ENCODE results near the gene MAP3K13. TPM values are rescaled to one million over a fixed set of nuclear protein-coding genes. Genes with fewer than 3 reads are reported as not detected.

Gene MAP3K13, protein sequence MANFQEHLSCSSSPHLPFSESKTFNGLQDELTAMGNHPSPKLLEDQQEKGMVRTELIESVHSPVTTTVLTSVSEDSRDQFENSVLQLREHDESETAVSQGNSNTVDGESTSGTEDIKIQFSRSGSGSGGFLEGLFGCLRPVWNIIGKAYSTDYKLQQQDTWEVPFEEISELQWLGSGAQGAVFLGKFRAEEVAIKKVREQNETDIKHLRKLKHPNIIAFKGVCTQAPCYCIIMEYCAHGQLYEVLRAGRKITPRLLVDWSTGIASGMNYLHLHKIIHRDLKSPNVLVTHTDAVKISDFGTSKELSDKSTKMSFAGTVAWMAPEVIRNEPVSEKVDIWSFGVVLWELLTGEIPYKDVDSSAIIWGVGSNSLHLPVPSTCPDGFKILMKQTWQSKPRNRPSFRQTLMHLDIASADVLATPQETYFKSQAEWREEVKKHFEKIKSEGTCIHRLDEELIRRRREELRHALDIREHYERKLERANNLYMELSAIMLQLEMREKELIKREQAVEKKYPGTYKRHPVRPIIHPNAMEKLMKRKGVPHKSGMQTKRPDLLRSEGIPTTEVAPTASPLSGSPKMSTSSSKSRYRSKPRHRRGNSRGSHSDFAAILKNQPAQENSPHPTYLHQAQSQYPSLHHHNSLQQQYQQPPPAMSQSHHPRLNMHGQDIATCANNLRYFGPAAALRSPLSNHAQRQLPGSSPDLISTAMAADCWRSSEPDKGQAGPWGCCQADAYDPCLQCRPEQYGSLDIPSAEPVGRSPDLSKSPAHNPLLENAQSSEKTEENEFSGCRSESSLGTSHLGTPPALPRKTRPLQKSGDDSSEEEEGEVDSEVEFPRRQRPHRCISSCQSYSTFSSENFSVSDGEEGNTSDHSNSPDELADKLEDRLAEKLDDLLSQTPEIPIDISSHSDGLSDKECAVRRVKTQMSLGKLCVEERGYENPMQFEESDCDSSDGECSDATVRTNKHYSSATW
- 52.3 TPM for polyA plus RNA-seq
- long read RNA-seq, donor 1, transcript MAP3K13-212 (3 exons, 1,681 nt), result major isoform, 20 of 55 reads
- long read RNA-seq, donor 1, partial matches to known transcripts, result 8 of 55 reads
- long read RNA-seq, donor 1, other reads (novel, unspliced or antisense), result 22 of 55 reads
- long read RNA-seq, donor 2, transcript MAP3K13-207 (2 exons, 388 nt), result minor isoform, 7 of 168 reads
- long read RNA-seq, donor 2, transcript MAP3K13-212 (3 exons, 1,681 nt), result major isoform, 39 of 168 reads
- long read RNA-seq, donor 2, partial matches to known transcripts, result 121 of 168 reads
- long read RNA-seq, donor 2, other reads (novel, unspliced or antisense), result 0 of 168 reads
- long read RNA-seq, donor 3, result 0 reads
- long read RNA-seq, donor 4, partial matches to known transcripts, result 0 of 3 reads
- long read RNA-seq, donor 4, other reads (novel, unspliced or antisense), result 0 of 3 reads
- long read RNA-seq, donor 5, transcript MAP3K13-212 (3 exons, 1,681 nt), result major isoform, 23 of 29 reads
- long read RNA-seq, donor 5, transcript MAP3K13-207 (2 exons, 388 nt), result minor isoform, 5 of 29 reads
- long read RNA-seq, donor 5, partial matches to known transcripts, result 0 of 29 reads
- long read RNA-seq, donor 5, other reads (novel, unspliced or antisense), result 0 of 29 reads
- long read RNA-seq, donor 6, transcript MAP3K13-212 (3 exons, 1,681 nt), result major isoform, 20 of 121 reads
- long read RNA-seq, donor 6, partial matches to known transcripts, result 95 of 121 reads
- long read RNA-seq, donor 6, other reads (novel, unspliced or antisense), result 0 of 121 reads
- long read RNA-seq, donor 7, transcript MAP3K13-212 (3 exons, 1,681 nt), result major isoform, 9 of 422 reads
- long read RNA-seq, donor 7, partial matches to known transcripts, result 394 of 422 reads
- long read RNA-seq, donor 7, other reads (novel, unspliced or antisense), result 17 of 422 reads
- long read RNA-seq, donor 8, transcript MAP3K13-212 (3 exons, 1,681 nt), result major isoform, 53 of 164 reads
- long read RNA-seq, donor 8, transcript MAP3K13-207 (2 exons, 388 nt), result minor isoform, 9 of 164 reads
- long read RNA-seq, donor 8, partial matches to known transcripts, result 100 of 164 reads
- long read RNA-seq, donor 8, other reads (novel, unspliced or antisense), result 0 of 164 reads
- long read RNA-seq, donor 9, full-length matches to known transcripts, result 44 of 84 reads
- long read RNA-seq, donor 9, partial matches to known transcripts, result 40 of 84 reads
- long read RNA-seq, donor 9, other reads (novel, unspliced or antisense), result 0 of 84 reads
- long read RNA-seq, donor 10, transcript MAP3K13-212 (3 exons, 1,681 nt), result major isoform, 34 of 42 reads
- long read RNA-seq, donor 10, transcript MAP3K13-207 (2 exons, 388 nt), result minor isoform, 8 of 42 reads
- long read RNA-seq, donor 10, partial matches to known transcripts, result 0 of 42 reads
- long read RNA-seq, donor 10, other reads (novel, unspliced or antisense), result 0 of 42 reads
- long read RNA-seq, donor 11, transcript MAP3K13-212 (3 exons, 1,681 nt), result major isoform, 25 of 29 reads
- long read RNA-seq, donor 11, partial matches to known transcripts, result 0 of 29 reads
- long read RNA-seq, donor 11, other reads (novel, unspliced or antisense), result 0 of 29 reads

DNA sequence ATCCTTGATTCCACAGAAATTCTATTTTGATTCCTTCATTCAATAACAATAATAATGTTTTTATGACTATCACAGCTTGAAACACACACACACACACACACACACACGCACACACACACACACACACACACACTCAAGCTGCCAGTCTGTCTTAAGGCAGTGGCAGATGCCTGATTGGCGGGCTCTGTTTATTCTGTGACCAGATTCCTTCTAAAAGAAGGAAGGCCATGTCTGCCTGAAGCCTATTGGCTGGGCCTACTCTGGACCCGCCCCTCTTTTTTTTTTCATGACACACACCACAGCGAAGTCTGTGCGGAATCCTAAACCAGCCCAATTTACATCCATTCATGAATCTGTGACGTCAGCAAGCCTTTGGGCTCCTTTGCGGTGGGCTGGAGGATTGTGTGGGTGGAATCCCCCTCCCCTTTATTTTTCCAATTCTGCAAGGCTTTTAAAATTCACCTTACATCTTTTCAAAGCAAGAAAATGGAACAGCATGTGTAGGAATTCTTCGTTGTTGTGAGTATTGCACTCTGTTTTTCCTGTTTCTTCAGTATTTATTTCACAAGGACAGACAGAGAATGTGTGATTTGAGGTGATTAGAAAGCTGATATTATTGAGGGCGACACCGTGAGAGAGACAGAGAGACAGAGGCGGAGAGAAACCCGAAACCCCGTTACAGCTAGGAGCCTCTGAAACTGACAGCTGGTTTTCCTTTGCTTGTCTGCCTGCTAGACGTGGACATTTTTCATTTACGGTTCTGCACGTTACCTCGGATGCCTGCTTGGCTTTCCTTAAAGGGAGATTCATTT is at the start of gene MAP3K13:
TSS of gene MAP3K13 (plus strand) at position 287 of the 812 bp plus-strand sequence. CDS start 65,446 bp downstream, outside the sequence.
- DNase-seq, result peak; percentile 74 to 82
- Histone ChIP-seq H3K36me3 (ENCODE audit: control insufficient read depth, insufficient read depth, low read length) (no peaks in the 10 kb centered on the region), H3K9me3 (ENCODE audit: control insufficient read depth, low read depth, low read length) (no peaks in the 10 kb centered on the region), H3K27ac (ENCODE audit: low read length) (peak within 1 kb of the TSS; percentile 56), H3K4me1 (ENCODE audit: control insufficient read depth, insufficient read depth, low read length) (peaks cover 8% of the 10 kb centered on the region), H3K27me3 (ENCODE audit: control insufficient read depth, insufficient read depth, low read length) (no peaks in the 10 kb centered on the region), H3K4me3 (ENCODE audit: low read length) (peak within 1 kb of the TSS; percentile 35)
- no CpG with 5 or more reads among the region's 17 CpGs for WGBS (ENCODE audit: insufficient coverage, low lambda C conversion rate)

DNA sequence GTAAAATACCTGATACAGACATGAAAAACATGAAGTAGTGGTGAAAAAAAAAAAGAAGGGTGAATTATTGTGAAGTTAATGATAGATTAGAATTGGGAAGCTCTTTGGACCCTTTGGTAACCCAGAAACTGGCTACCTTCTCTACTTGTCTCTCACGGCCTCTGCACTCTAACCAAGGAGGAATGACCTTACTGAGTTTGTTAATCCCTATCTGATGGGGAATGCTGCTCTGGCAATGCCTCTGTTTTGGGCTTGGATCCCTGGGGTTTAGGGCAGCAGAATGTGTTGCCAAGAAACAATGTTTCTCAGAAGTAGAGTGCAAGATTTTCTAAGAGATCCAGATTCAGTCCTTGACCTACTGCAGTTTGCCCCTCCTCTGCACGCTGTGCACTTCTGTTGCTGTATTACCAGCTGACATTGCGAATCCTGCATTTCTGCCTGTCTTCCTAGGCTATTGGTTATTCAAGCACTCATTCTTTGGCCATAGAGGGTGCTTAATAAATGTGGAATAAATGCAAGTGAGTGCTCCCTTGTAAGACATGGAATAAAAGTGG is 49.2 kb upstream of the MAP3K13 start:
- Histone ChIP-seq H3K27ac (ENCODE audit: low read length) (no peak overlapping the region), H3K4me1 (ENCODE audit: control insufficient read depth, insufficient read depth, low read length) (peaks cover 7% of the 10 kb centered on the region), H3K36me3 (ENCODE audit: control insufficient read depth, insufficient read depth, low read length) (no peaks in the 10 kb centered on the region), H3K27me3 (ENCODE audit: control insufficient read depth, insufficient read depth, low read length) (no peaks in the 10 kb centered on the region), H3K4me3 (ENCODE audit: low read length) (no peak overlapping the region), H3K9me3 (ENCODE audit: control insufficient read depth, low read depth, low read length) (peaks cover 8% of the 10 kb centered on the region)
- peak in 1 of 2 donors; percentile 21 for DNase-seq
- no CpG with 5 or more reads among the region's 3 CpGs for WGBS (ENCODE audit: insufficient coverage, low lambda C conversion rate)

DNA sequence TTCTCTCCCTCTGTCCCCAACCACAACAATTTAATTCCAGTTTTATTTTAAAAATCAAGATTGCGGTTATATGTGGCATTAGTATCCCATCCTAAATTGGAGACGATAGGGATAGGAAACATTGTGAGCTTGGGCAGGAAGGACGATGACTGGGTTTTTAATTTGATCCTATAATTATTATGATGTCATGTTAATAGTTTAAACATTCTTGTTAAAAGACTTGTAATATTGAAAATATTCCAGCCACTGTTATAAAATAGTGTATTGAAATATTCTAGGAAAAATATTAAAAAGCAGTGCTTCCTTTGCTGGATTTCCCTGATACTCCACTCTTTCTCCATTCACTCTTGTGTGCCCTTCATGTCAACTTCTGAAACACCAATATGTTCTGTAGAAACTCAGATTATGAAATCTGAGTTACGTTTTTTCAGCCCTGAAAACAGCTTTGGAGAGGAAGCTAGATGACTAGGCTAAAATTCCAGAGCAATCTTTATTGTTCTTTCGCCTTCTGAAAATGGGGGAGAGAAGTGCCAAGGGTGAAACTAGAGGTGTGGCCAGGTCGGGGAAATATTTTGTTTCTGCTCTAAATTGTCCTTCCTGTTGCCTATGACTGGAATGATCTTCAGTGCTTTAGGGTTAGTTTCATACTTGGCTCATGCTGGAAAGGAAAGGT is 46.1 kb upstream of the MAP3K13 start:
- Histone ChIP-seq H3K9me3 (ENCODE audit: control insufficient read depth, low read depth, low read length) (no peaks in the 10 kb centered on the region), H3K27ac (ENCODE audit: low read length) (peak overlapping the region; percentile 86), H3K36me3 (ENCODE audit: control insufficient read depth, insufficient read depth, low read length) (no peaks in the 10 kb centered on the region), H3K27me3 (ENCODE audit: control insufficient read depth, insufficient read depth, low read length) (no peaks in the 10 kb centered on the region), H3K4me3 (ENCODE audit: low read length) (no peak overlapping the region), H3K4me1 (ENCODE audit: control insufficient read depth, insufficient read depth, low read length) (peaks cover 7% of the 10 kb centered on the region)
- DNase-seq, result peak; percentile 39 to 62
- WGBS (ENCODE audit: insufficient coverage, low lambda C conversion rate), result 87% methylated on average over 3 of the region's 6 CpGs

DNA sequence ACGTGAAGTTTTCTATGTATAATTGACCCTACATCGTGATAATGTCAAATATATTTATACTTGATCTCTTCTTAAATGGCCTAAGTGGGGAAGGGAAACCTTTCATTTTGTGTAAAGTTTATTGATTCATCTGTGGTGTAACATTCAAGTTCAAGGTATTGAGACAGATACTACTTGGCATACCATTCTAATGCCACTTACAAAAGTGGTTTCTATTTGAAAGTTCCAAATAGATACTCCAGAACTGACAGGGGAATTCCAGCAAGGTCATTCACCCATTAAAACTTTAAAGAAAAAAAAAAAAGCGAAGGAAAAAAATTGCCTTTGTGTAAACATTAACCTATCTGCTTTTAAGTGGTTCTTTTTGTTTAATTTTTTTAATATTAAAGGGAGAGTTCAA is 45.3 kb upstream of the MAP3K13 start:
- H3K27ac ChIP-seq (ENCODE audit: low read length), result peak overlapping the region; percentile 86
- peak in 1 of 2 donors; percentile 48 for DNase-seq

DNA sequence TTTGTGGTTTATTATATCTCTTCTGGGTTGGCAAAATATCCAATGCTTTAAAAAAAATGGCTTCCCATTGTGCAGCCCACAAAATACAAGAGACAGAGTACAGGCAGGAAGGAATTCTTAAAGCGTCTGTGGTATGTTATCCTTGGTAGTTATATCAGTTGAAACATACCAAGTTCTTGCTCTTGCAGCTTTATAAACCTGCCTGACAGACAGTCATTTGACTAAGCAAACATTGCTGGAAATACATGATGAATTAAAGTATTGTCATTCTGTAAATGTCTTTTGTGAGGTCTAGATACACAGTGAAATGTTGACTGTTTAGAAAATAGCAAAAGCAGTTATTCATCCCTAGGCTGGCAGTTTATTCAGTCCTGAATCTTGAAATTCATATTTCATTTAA is 44.8 kb upstream of the MAP3K13 start:
- DNase-seq, result peak in 1 of 2 donors; percentile 42
- Histone ChIP-seq H3K4me1 (ENCODE audit: control insufficient read depth, insufficient read depth, low read length) (peaks cover 7% of the 10 kb centered on the region), H3K36me3 (ENCODE audit: control insufficient read depth, insufficient read depth, low read length) (no peaks in the 10 kb centered on the region), H3K27me3 (ENCODE audit: control insufficient read depth, insufficient read depth, low read length) (no peaks in the 10 kb centered on the region), H3K9me3 (ENCODE audit: control insufficient read depth, low read depth, low read length) (no peaks in the 10 kb centered on the region), H3K27ac (ENCODE audit: low read length) (peak overlapping the region; percentile 86), H3K4me3 (ENCODE audit: low read length) (no peak overlapping the region)
- WGBS (ENCODE audit: insufficient coverage, low lambda C conversion rate), result no CpG with 5 or more reads among the region's 1 CpG

More for the DNA sequence above, 45.3 kb upstream of the MAP3K13 start:
- peaks cover 7% of the 10 kb centered on the region for H3K4me1 ChIP-seq (ENCODE audit: control insufficient read depth, insufficient read depth, low read length)
- no peaks in the 10 kb centered on the region for H3K9me3 ChIP-seq (ENCODE audit: control insufficient read depth, low read depth, low read length)
- H3K36me3 ChIP-seq (ENCODE audit: control insufficient read depth, insufficient read depth, low read length), result no peaks in the 10 kb centered on the region
- WGBS (ENCODE audit: insufficient coverage, low lambda C conversion rate), result 18% methylated on average over 2 of the region's 3 CpGs
- no peak overlapping the region for H3K4me3 ChIP-seq (ENCODE audit: low read length)
- H3K27me3 ChIP-seq (ENCODE audit: control insufficient read depth, insufficient read depth, low read length), result no peaks in the 10 kb centered on the region

DNA sequence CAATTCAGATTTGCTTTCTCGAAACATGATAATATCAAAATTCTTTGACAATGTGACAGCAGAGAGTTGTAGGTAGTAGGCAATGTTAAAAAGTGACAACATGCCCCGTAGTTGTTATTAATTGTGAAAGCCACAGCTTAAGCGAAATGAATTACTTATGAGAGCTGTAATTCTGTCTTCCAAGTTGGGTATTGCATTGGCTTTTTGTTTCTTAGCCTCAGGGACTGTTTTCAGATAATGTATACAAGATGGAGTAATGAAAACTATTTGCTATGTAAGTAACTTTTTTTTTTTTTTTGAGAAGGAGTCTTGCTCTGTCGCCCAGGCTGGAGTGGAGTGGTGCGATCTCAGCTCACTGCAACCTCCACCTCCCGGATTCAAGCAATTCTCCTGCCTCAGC is 43.1 kb upstream of the MAP3K13 start:
- 100% methylated on average over 2 of the region's 6 CpGs for WGBS (ENCODE audit: insufficient coverage, low lambda C conversion rate)
- Histone ChIP-seq H3K4me1 (ENCODE audit: control insufficient read depth, insufficient read depth, low read length) (peaks cover 4% of the 10 kb centered on the region), H3K27me3 (ENCODE audit: control insufficient read depth, insufficient read depth, low read length) (no peaks in the 10 kb centered on the region), H3K27ac (ENCODE audit: low read length) (no peak overlapping the region), H3K36me3 (ENCODE audit: control insufficient read depth, insufficient read depth, low read length) (no peaks in the 10 kb centered on the region), H3K4me3 (ENCODE audit: low read length) (no peak overlapping the region), H3K9me3 (ENCODE audit: control insufficient read depth, low read depth, low read length) (no peaks in the 10 kb centered on the region)
- no peak for DNase-seq

DNA sequence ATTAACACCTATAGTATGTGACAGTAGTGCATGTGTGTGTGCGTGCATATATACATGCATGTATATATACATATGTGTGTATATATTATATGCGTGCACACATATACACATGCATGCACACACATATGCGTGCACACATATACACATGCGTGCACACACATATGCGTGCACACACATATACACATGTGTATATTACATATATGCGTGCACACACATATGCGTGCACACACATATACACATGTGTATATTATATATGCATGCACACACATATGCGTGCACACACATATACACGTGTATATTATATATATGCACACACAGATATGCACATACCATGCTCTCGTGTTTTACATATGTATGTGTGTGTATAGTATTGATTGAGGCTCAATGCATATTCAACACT is 42.0 kb upstream of the MAP3K13 start:
- H3K9me3 ChIP-seq (ENCODE audit: control insufficient read depth, low read depth, low read length), result no peaks in the 10 kb centered on the region
- no peak overlapping the region for H3K4me3 ChIP-seq (ENCODE audit: low read length)
- no peaks in the 10 kb centered on the region for H3K27me3 ChIP-seq (ENCODE audit: control insufficient read depth, insufficient read depth, low read length)
- H3K4me1 ChIP-seq (ENCODE audit: control insufficient read depth, insufficient read depth, low read length), result peaks cover 11% of the 10 kb centered on the region
- 100% methylated on average over 1 of the region's 10 CpGs for WGBS (ENCODE audit: insufficient coverage, low lambda C conversion rate)
- no peak for DNase-seq
- no peak overlapping the region for H3K27ac ChIP-seq (ENCODE audit: low read length)
- H3K36me3 ChIP-seq (ENCODE audit: control insufficient read depth, insufficient read depth, low read length), result no peaks in the 10 kb centered on the region

Data from large intestine (tissue), 12 donors.